MCF 10A (cell line): ENCODE data around the gene SUSD3. TPM values are rescaled to one million over a fixed set of nuclear protein-coding genes. Genes with fewer than 3 reads are reported as not detected.

Source experiments
- BruUV-seq: library from RNA; stranded (reverse); fragments of 400-500 nt; replicated peaks from 2 replicates; lab custom pipeline; 2021; lab: Mats Ljungman, UMichigan
- CTCF ChIA-PET: fragments of 300-600 bp; sonication (Branson Sonifier 250); formaldehyde crosslinking; extraction: SDS; loops from one replicate; lab custom pipeline; 2021; ENCODE audit warnings: antibody characterized with exemption, inconsistent platforms; lab: Yijun Ruan, JAX
- POLR2A ChIA-PET: fragments of 300-600, 350-650 bp; sonication (Branson Sonifier 250); formaldehyde crosslinking; extraction: SDS; loops from one replicate; lab custom pipeline; 2020; ENCODE audit warnings: antibody characterized with exemption, inconsistent platforms; lab: Yijun Ruan, JAX
- DNase-seq: peaks from one replicate; pipeline ENCODE4 v3.0.0-alpha.2; 2018; ENCODE audit not compliant: unreplicated experiment
- H3K27ac Mint-ChIP-seq: one replicate; pipeline ENCODE4 v1.8.0; 2022; ENCODE audit warnings: mild to moderate bottlenecking, low read depth, mixed read lengths; ENCODE audit not compliant: unreplicated experiment
- H3K27me3 Mint-ChIP-seq: one replicate; pipeline ENCODE4 v1.8.0; 2022; ENCODE audit warnings: mixed read lengths; ENCODE audit not compliant: insufficient read depth, unreplicated experiment
- H3K36me3 Mint-ChIP-seq: one replicate; pipeline ENCODE4 v1.8.0; 2022; ENCODE audit warnings: mild to moderate bottlenecking, moderate library complexity, mixed read lengths; ENCODE audit not compliant: insufficient read depth, unreplicated experiment
- H3K4me1 Mint-ChIP-seq: one replicate; pipeline ENCODE4 v1.8.0; 2022; ENCODE audit warnings: mixed read lengths; ENCODE audit not compliant: insufficient read depth, unreplicated experiment
- H3K4me3 Mint-ChIP-seq: one replicate; pipeline ENCODE4 v1.8.0; 2022; ENCODE audit warnings: mild to moderate bottlenecking, moderate library complexity, mixed read lengths; ENCODE audit not compliant: unreplicated experiment
- H3K9me3 Mint-ChIP-seq: one replicate; pipeline ENCODE4 v1.8.0; 2022; ENCODE audit warnings: mixed read lengths; ENCODE audit not compliant: unreplicated experiment
- CTCF ChIP-seq: fragments of 200-600 bp; IDR thresholded peaks from one replicate; pipeline ENCODE4 v1.8.0; 2022; ENCODE audit warnings: antibody characterized with exemption, mild to moderate bottlenecking; ENCODE audit not compliant: unreplicated experiment
- intact Hi-C: fragments of 100-400 bp; cut with micrococcal nuclease; formaldehyde crosslinking; loops from 2 replicates; pipeline ENCODE4 v1.14.1; 2022
- total RNA-seq: library from RNA; stranded (reverse); gene quantifications from 2 replicates; pipeline ENCODE4 v1.2.3, GENCODE V29; 2022

SUSD3 gene
- total RNA-seq, 1 experiment from 2014 or later = not detected

GRCh38 chr9:93120846-93121315 is 62.4 kb downstream of the SUSD3 start:
- BruUV-seq = no TSS peak

GRCh38 chr9:93121316-93122241 is 63.1 kb downstream of the SUSD3 start:
- no peaks in the 10 kb centered on the region for H3K9me3 Mint-ChIP-seq
- no peak for TF ChIP-seq CTCF
- peaks cover 69% of the 10 kb centered on the region for H3K36me3 Mint-ChIP-seq
- BruUV-seq = TSS peak; percentile 43
- H3K4me1 Mint-ChIP-seq = peaks cover 22% of the 10 kb centered on the region
- H3K27ac Mint-ChIP-seq = no peak overlapping the region
- no peaks in the 10 kb centered on the region for H3K27me3 Mint-ChIP-seq
- no peak overlapping the region for H3K4me3 Mint-ChIP-seq
- no peak for DNase-seq
- intact Hi-C loops = no loop called here
- POLR2A ChIA-PET = interaction anchor here (0.9 to 3.1 kb wide), 2 partner anchors 17 to 26 kb away, joined by 4 to 23 read pairs; partner anchors contain the start of gene CARD19
- CTCF ChIA-PET = interaction anchor here (0.7 to 0.8 kb wide), 3 partner anchors 12 to 19 kb away, joined by 4 to 6 read pairs (median 5); no protein-coding TSS in a partner anchor

More at GRCh38 chr9:93120846-93121315, 62.4 kb downstream of the SUSD3 start:
- Mint-ChIP-seq H3K27me3 (no peaks in the 10 kb centered on the region), H3K4me3 (no peak overlapping the region), H3K4me1 (peaks cover 22% of the 10 kb centered on the region), H3K9me3 (no peaks in the 10 kb centered on the region), H3K36me3 (peaks cover 63% of the 10 kb centered on the region), H3K27ac (no peak overlapping the region)
- no peak for TF ChIP-seq CTCF
- CTCF ChIA-PET = interaction anchor here (0.7 to 3.7 kb wide), 3 partner anchors 12 to 17 kb away, joined by 4 to 26 read pairs (median 4); no protein-coding TSS in a partner anchor
- DNase-seq = no peak
- POLR2A ChIA-PET = interaction anchor here (0.6 to 3.7 kb wide), 8 partner anchors 10 to 446 kb away, joined by 3 to 49 read pairs (median 6); partner anchors contain the start of genes CARD19 and NINJ1
- intact Hi-C loops = loop anchor here (1.0 kb wide), 1 partner anchor 11 kb away; no protein-coding TSS in a partner anchor

- DNase-seq = no peak
- CTCF ChIA-PET = no interaction called here
- TF ChIP-seq CTCF = no peak
- no peak overlapping the region for H3K27ac Mint-ChIP-seq
- no peaks in the 10 kb centered on the region for H3K27me3 Mint-ChIP-seq
- peaks cover 65% of the 10 kb centered on the region for H3K36me3 Mint-ChIP-seq
- H3K9me3 Mint-ChIP-seq = no peaks in the 10 kb centered on the region
- peaks cover 22% of the 10 kb centered on the region for H3K4me1 Mint-ChIP-seq
- BruUV-seq = no TSS peak
- POLR2A ChIA-PET = no interaction called here
- intact Hi-C loops = no loop called here
- no peak overlapping the region for H3K4me3 Mint-ChIP-seq
Observed at GRCh38 chr9:93122721-93123221, 64.3 kb downstream of the SUSD3 start.
